Measurements from ENCODE around the gene AKAP6. TPM values are rescaled to one million over a fixed set of nuclear protein-coding genes. Genes with fewer than 3 reads are reported as not detected.

The AKAP6 gene
- total and polyA plus RNA-seq, 10 of the 15 experiments (the other 5 are each of a cell fraction or from before 2014, with no cell fraction given), result 0.35 to 5.9 (median 2.2) TPM

DNA sequence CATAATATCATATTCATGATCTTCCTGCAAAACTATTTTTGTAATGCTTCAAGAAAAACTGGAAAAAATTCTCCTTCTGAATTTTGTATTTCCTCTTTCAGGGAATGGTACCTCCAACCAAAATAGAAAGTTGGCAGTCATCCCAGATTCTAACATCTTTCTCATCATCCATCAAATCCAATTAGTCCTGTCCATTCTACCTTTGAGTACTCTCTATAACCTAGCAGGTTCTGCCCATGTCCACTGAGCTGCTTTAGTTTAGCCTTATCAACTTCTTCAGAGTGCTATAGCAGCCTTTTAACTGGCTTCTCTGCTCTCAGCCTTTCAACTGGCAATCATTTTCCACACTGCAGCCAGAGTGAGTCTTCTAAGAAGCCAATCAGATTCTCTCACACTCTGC lies 236.2 kb downstream of the AKAP6 start:
- no TSS peak for BruUV-seq (replicated peaks)
- Histone ChIP-seq H3K27me3 (replicated peaks in 1 of 2; ENCODE audit: control insufficient read depth in 2 of 2, insufficient read depth in 2 of 2, low read length in 1 of 2) (no peaks in the 10 kb centered on the region), H3K27ac (ENCODE audit: control insufficient read depth, insufficient read depth) (no peak overlapping the region), H2AFZ (ENCODE audit: control insufficient read depth, low read depth, low read length) (no peak overlapping the region), H3K4me3 (no peak overlapping the region), H3K4me2 (ENCODE audit: control insufficient read depth, insufficient read depth) (no peak overlapping the region), H3K4me1 (ENCODE audit: control insufficient read depth, insufficient read depth, low read length) (no peaks in the 10 kb centered on the region), H3K36me3 (ENCODE audit: control insufficient read depth in 2 of 2, insufficient read depth in 2 of 2, low read length in 1 of 2) (no peaks in the 10 kb centered on the region), H3K79me2 (ENCODE audit: control insufficient read depth, insufficient read depth, low read length) (no peaks in the 10 kb centered on the region), H4K20me1 (ENCODE audit: control insufficient read depth, insufficient read depth) (no peaks in the 10 kb centered on the region), H3K9ac (ENCODE audit: control insufficient read depth, insufficient read depth, low read length) (no peak overlapping the region), H3K9me3 (replicated peaks; ENCODE audit: control insufficient read depth, insufficient read depth, low read length) (no peaks in the 10 kb centered on the region)
- no peak for FAIRE-seq
- ChIA-PET SMC1A (ENCODE audit: uncharacterized antibody, unreplicated experiment) (interaction anchor here (1.5 kb wide), 1 partner anchor 306 kb away, joined by 4 read pairs; no protein-coding TSS in a partner anchor), CTCF (interaction anchor here (1.1 kb wide), 1 partner anchor 24 kb away, joined by 3 read pairs; no protein-coding TSS in a partner anchor), RAD21 (ENCODE audit: unreplicated experiment) (interaction anchor here (2.0 kb wide), 1 partner anchor 1228 kb away, joined by 4 read pairs; no protein-coding TSS in a partner anchor), POLR2A (no interaction called here)
- ATAC-seq, result no peak
- no peak for DNase-seq (ENCODE audit: low read depth, low spot score)
- TF ChIP-seq, protein P1, sequence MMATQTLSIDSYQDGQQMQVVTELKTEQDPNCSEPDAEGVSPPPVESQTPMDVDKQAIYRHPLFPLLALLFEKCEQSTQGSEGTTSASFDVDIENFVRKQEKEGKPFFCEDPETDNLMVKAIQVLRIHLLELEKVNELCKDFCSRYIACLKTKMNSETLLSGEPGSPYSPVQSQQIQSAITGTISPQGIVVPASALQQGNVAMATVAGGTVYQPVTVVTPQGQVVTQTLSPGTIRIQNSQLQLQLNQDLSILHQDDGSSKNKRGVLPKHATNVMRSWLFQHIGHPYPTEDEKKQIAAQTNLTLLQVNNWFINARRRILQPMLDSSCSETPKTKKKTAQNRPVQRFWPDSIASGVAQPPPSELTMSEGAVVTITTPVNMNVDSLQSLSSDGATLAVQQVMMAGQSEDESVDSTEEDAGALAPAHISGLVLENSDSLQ (IDR thresholded peaks at IDR 0.05), result no peak
- no peak for TF ChIP-seq ZZZ3 (IDR thresholded peaks at IDR 0.05; ENCODE audit: control insufficient read depth, insufficient read length, low read depth)
- TF ChIP-seq E4F1 (IDR thresholded peaks at IDR 0.05; ENCODE audit: borderline replicate concordance, partially characterized antibody), result no peak
- intact Hi-C loops (cut with micrococcal nuclease; ENCODE audit: unreplicated experiment), result no loop called here
- in situ Hi-C loops (cut with MboI), result no loop called here
